Renal cortex interstitium (tissue), 11 donors: ENCODE measurements around the gene RAI1. TPM values are rescaled to one million over a fixed set of nuclear protein-coding genes. Genes with fewer than 3 reads are reported as not detected.

Source experiments
- DNase-seq, 11 donors: peaks; one replicate each; pipeline ENCODE4 v3.0.0-alpha.2; 2013; ENCODE audit warnings: low read depth in 9 of 11, low spot score in 4 of 11; ENCODE audit errors: extremely low read depth in 1 of 11
- polyA plus RNA-seq, 3 donors: library from polyadenylated mRNA; unstranded; fragments of 120-200 nt; gene quantifications; one replicate each; pipeline ENCODE4 v1.2.1, GENCODE V29; 2013; ENCODE audit not compliant: insufficient read length in 3 of 3

Gene RAI1
- polyA plus RNA-seq, 3 donors = 20.1 to 41.1 (median 31.1) TPM

DNA sequence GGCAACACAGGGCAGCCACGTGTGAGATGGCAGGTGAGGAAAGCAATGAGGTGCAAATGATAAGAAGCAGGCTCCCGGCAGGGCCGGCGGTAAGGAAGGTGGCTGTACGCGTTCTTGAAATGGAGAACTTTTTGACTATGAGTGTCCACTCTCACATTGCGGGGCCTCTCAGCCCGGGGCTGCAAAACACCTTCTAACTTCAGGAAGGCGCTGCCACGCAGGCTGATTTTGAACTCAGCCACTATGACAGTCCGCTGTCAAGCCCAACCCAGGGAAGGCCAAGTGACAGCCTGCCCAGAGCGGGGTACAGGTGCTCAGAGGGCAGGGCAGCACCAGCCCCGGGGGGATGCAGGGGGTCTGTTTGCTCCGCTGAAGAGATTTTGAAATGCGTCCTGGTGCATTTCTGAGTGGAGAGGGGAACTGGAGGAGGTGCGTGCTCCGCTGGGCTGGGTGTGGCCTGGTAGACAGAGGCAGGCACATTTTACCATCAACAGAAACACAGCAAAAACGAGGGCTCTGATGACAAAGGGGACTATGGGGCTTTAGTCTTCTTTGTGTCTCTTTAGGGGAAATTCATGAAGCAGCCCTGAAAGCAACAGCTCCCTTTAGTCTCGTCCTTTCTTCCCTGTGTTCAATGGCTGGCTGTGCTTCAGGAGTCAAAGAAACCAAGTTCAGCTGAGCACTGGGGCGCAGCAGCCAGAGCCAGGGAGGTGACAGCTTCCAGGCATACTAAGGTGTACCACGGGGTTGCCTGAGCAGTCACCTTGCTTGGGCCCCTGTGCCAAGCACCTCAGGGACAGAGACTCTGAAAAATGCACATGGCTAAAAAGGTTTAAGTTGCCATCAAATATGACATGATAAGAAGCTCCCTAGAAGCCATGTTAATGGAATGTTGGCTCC, 170.1 kb downstream of the RAI1 start:
- DNase-seq = no peak

DNA sequence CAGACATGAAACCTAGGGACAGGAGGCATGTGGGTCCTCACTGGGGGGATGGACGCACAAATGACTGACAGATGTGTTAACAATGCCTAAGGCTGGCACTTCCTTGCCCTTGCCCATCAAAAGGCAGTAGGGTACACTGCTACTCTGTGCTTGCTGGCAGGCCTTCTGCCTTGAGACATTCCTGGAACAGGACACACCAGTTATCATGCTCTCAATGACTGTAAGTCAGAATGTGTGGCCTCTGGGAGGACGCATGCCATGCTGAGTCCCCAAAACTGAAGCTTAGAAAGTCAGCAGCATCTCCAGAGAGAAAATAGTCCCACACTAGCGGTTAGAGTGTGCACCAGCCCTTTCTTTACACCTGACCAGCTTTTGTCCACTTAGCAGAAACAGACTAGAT, 171.7 kb downstream of the RAI1 start:
- DNase-seq = no peak

DNA sequence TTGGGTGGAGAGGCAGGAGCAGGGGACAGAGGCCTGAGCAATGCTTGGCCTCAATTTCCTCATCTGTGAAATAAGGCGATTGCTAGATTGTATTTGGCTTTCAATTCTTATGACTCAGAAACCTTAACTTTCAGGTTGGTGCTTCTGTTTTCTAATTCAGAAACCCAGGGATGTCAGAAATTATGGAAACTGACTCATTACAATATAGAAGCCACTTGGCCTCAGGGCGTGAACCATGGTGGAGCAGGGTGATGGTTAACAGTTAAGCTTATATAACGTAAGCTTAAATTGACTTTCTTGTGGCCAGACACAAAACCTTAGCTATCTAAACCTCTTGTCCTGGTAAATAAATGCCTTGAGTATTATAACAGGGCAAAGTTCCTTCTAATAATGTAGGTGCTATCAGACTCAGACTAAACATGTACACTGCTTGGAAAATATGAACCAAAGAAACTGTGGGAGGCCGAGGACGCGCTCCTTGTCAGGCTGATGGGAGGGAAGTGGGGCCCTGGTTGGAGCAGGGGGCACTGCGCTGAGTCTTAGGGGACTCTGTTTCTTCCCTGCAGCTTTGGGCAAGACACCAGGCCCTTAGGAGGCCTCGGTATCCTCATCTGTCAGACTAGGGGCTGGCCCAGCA, 172.7 kb downstream of the RAI1 start:
- DNase-seq = no peak

DNA sequence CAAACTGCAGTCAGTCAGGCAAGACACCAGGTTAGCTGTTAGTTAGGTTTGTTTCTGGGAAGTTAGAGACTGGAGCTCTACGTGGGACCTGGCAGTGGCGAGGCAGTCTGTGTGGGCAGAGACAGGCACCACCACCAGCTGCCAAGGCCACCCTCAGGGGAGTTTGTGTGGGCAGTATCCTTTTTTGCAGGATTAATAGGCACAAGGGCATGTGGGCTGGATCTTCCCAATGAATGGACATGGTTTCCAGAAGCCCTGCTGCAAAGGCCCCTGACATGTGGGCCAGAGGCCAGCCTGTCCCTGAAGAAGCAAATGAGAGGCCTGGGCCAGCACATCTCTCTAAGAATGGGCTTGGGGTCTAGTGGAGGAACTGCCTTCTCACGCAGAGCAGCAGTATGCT, 174.7 kb downstream of the RAI1 start:
- DNase-seq = no peak

DNA sequence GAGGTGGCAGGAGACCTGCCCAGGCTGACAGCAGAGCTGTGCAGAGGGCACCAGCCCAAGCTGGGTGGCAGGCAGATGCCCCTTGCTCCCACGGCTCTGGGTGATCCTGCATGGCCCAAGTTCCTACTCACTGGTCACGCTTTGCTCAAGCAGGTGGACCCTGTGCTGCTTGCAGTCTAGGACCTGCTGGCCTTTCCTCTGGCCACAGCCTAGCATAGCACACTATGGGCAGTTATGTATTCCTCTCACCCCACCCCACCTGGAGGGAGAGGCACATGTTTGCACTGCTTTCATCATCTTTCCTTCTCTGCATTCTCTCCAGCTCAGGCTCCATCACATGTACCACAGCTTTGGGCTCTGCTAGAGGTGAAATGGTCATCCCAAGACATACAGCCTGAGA, 175.1 kb downstream of the RAI1 start:
- no peak for DNase-seq

DNA sequence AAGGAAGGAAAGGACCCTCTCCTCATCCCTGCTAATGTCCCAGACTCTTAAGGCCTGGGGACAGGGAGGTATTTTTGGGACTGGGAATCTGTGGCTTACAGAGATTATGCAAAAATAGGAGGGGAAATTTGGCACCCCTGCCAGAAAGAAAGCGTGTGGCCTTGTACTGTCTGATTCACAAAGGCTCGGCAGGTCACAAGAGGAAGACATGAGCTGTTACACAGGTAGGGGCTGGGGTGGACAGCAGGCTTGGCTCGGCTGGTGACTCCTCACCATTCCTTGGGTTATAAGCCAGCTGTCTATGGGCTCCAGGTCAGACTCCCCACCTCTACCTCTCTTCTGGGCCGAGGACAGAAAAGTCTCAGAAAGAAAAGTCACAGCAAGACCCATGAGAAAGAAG, 176.2 kb downstream of the RAI1 start:
- DNase-seq = no peak

DNA sequence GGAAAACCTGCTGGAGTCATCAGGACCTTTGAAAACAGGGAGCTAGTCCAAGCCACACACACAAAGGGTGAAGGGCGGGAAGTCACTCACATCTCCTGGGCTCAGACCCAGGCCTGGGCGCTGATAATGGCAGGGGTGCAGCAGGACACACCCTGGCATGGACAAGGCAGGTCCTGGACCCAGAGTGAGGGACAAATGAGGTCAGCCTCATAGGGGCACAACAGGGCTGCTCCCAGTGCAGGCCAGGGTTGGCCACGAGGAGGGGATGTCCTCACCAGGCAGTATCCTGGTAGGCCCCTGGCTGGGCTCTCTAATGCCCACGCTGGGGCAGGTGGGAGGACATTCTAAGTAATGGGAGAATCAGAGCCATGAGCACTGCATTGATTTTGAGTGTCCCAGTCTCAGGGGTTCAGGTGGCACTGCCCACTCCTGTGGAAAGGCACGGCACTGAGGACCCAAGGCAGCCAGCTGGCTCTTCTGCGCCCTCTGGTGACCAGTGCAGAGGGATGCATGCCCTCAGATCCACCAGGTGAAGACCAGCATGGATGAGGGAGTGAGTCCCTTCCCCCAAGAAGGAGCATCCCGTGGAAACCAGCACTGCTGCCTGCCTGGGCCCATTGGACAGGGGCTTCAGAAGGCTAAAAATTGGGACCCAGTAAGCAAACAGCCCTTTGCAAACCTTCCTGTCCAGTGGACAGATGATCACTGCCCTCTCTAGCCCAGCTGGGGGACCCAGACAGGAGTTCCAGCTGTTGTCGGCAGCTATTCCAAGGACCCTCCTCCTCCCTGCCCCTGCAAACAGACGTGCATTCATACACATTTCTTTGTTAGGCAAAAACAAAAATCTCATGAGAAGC, 178.9 kb downstream of the RAI1 start:
- DNase-seq = no peak

DNA sequence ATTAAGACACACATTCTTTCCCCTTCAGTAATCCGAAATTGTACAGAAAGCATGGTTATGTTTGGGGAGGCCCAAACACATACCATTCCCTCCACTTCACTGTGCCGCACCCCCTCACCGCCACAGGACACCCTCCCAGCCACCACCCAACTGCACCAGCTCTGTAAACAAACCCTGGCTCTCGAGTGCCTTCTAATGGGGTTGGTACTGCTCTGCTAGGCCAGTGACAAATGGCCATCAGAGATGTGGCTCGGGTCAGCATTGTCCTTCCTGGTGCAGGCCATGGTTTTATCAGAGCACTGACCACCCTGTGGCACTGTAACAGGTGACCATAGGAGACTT, 179.5 kb downstream of the RAI1 start:
- DNase-seq = no peak

Other genes with a start within 250 kb of the RAI1 start
- 10 to 100 TPM; 19.4 to 22.4 (median 22.2) TPM for gene MED9, start 204.5 kb upstream of the RAI1 start, polyA plus RNA-seq
- gene RASD1, start 185.1 kb upstream of the RAI1 start, polyA plus RNA-seq = 1 to 10 TPM in 1 of 3 donors, under 1 TPM in 2; 0.59 to 2.6 (median 0.83) TPM
- 10 to 100 TPM; 29.4 to 35.7 (median 34.4) TPM for gene PEMT, start 89.8 kb upstream of the RAI1 start, polyA plus RNA-seq
- 10 to 100 TPM; 39.8 to 58.2 (median 45.8) TPM for gene SREBF1, start 155.5 kb downstream of the RAI1 start, polyA plus RNA-seq